ENCODE data around the gene MCEMP1. TPM values are rescaled to one million over a fixed set of nuclear protein-coding genes. Genes with fewer than 3 reads are reported as not detected.

Gene MCEMP1
- total and polyA plus RNA-seq, 12 donors, result 0.26 to 1.9 (median 0.53) TPM; not detected in 2

GRCh38 chr19:7672522-7672921 is 4.4 kb upstream of the MCEMP1 start:
- no peak for TF ChIP-seq POLR2A (IDR thresholded peaks at IDR 0.05)
- TF ChIP-seq CTCF (IDR thresholded peaks at IDR 0.05), result no peak
- DNase-seq, result no peak
- WGBS, 4 donors, result 32 to 67% (median 47%) methylated on average over 8 to 9 of the region's 9 CpGs
- Histone ChIP-seq H3K4me3 (no peak overlapping the region), H3K9me3 (replicated peaks in 1 of 3) (no peaks in the 10 kb centered on the region), H3K27ac (no peak overlapping the region), H3K27me3 (peaks cover 9% of the 10 kb centered on the region), H3K36me3 (replicated peaks in 1 of 2) (no peaks in the 10 kb centered on the region), H3K4me1 (replicated peaks in 1 of 2) (no peaks in the 10 kb centered on the region)
- intact Hi-C loops (cut with DNase I), result loop anchor here in 1 of 2 donors (10.0 kb wide), 1 partner anchor 318 kb away; no protein-coding TSS in a partner anchor

GRCh38 chr19:7674010-7675005 is 2.6 kb upstream of the MCEMP1 start:
- intact Hi-C loops (cut with DNase I), result loop anchor here (5.0 to 10.0 kb wide), 2 partner anchors 107 to 320 kb away; no protein-coding TSS in a partner anchor
- WGBS, 4 donors, result 53 to 74% (median 56%) methylated on average over 17 to 21 of the region's 21 CpGs

GRCh38 chr19:7676376-7676775 is 514 bp upstream of the MCEMP1 start:
- WGBS, 4 donors, result 27 to 46% (median 34%) methylated on average over 7 of the region's 7 CpGs
- intact Hi-C loops (cut with DNase I), result loop anchor here (5.0 to 10.0 kb wide), 2 partner anchors 109 to 322 kb away; no protein-coding TSS in a partner anchor

More at GRCh38 chr19:7674010-7675005, 2.6 kb upstream of the MCEMP1 start:
- Histone ChIP-seq H3K4me1 (replicated peaks in 1 of 2) (no peaks in the 10 kb centered on the region), H3K36me3 (replicated peaks in 1 of 2) (no peaks in the 10 kb centered on the region), H3K9me3 (replicated peaks in 1 of 3) (no peaks in the 10 kb centered on the region), H3K4me3 (no peak overlapping the region), H3K27me3 (peaks cover 4% of the 10 kb centered on the region), H3K27ac (no peak overlapping the region)
- DNase-seq, result peak; percentile 43 to 72 (median 65)
- TF ChIP-seq CTCF (IDR thresholded peaks at IDR 0.05) (no peak), POLR2A (IDR thresholded peaks at IDR 0.05) (no peak)

More at GRCh38 chr19:7676376-7676775, 514 bp upstream of the MCEMP1 start:
- Histone ChIP-seq H3K4me1 (replicated peaks in 1 of 2) (peaks cover 0 to 2% of the 10 kb centered on the region in 2 donors), H3K27me3 (no peaks in the 10 kb centered on the region), H3K4me3 (no peak overlapping the region), H3K36me3 (replicated peaks in 1 of 2) (no peaks in the 10 kb centered on the region), H3K9me3 (replicated peaks in 1 of 3) (no peaks in the 10 kb centered on the region), H3K27ac (no peak overlapping the region)
- TF ChIP-seq POLR2A (IDR thresholded peaks at IDR 0.05) (no peak), CTCF (IDR thresholded peaks at IDR 0.05) (no peak)
- no peak for DNase-seq

Data from adrenal gland (tissue), 12 donors.